NCI-H1417 treated with DMSO at 0.1 percent for 48 hours (cell line): ENCODE results near the gene PCK1.

Experiments used
- DNase-seq: peaks from one replicate; lab custom pipeline; 2025; lab: John Stamatoyannopoulos, UW

PCK1 gene

GRCh38 chr20:57561356-57562279 lies 708 bp downstream of the PCK1 start:
- DNase-seq = no peak

DNA sequence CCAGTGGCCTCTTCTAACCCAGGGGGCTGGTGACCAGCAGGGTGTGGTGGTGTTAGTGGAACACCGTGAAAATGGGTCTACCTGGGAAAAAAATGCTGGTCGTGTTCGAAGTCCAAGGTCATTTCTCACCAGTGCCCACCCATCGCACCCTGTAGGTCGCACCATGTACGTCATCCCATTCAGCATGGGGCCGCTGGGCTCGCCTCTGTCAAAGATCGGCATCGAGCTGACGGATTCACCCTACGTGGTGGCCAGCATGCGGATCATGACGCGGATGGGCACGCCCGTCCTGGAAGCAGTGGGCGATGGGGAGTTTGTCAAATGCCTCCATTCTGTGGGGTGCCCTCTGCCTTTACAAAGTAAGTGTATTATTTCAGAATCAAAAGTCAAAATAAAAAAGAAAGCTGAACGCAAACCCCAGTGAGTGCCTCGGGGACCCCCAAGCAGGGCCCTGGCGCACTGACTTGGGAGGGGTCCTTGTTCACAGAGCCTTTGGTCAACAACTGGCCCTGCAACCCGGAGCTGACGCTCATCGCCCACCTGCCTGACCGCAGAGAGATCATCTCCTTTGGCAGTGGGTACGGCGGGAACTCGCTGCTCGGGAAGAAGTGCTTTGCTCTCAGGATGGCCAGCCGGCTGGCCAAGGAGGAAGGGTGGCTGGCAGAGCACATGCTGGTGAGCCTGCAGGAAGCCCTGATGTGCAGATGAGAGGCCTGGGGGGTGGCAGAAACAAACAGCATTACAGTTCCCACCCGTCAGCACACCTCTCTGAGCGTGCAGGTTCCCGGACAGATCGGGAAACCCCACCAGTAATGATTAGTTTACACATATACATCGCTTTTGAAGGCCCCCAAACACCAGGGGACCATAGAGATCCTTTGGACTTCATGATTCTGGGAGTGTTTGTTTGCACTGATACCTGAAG lies 1.9 kb downstream of the PCK1 start:
- no peak for DNase-seq

DNA sequence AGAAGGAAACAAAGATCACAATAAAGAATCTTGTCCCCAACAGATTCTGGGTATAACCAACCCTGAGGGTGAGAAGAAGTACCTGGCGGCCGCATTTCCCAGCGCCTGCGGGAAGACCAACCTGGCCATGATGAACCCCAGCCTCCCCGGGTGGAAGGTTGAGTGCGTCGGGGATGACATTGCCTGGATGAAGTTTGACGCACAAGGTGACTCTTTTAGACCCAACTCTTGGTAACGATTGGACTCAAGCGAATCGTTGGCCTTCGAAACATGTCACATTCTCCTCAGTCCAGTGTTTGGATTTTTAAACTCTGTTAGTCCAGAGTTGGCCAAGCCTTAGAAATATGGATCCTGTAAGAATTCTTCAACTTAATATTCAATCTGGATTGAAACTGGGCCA lies 2.6 kb downstream of the PCK1 start:
- no peak for DNase-seq

- DNase-seq = no peak
Measured at GRCh38 chr20:57564180-57564802, 3.4 kb downstream of the PCK1 start.

GRCh38 chr20:57564951-57565642 lies 4.2 kb downstream of the PCK1 start:
- DNase-seq = no peak

- DNase-seq = no peak
Measured at GRCh38 chr20:57566399-57566798, 5.5 kb downstream of the PCK1 start.

- no peak for DNase-seq
Measured at GRCh38 chr20:57566803-57567459, 6.0 kb downstream of the PCK1 start.

DNA sequence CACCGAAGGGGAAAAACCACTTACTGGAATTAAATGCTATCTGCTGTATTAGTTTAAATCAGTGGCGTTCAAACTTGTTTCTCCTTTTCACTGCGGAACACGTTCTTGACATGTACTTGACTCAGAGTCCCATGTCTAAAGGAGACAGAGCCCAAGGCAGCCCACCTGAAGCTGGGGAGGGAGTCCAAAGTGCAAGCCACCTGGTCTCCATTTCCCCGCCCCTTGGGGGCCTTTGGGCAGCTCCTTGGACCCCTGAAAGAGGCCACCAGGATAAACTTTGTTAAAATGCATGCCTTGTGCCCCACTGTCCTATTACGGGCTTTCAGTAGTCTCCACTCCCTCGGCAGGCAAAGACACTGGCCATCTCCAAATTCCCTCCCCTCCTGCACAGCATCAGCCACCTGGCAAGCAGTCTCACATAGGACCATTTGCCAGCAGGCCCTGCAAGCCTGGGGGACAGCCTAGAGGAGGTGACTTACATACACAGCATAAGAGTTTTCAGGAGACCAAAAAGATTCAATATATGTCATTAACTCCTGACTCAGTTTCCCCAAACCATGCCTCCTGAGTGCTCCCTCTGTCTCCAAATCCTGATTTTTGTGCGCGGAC lies 6.7 kb downstream of the PCK1 start:
- no peak for DNase-seq

DNA sequence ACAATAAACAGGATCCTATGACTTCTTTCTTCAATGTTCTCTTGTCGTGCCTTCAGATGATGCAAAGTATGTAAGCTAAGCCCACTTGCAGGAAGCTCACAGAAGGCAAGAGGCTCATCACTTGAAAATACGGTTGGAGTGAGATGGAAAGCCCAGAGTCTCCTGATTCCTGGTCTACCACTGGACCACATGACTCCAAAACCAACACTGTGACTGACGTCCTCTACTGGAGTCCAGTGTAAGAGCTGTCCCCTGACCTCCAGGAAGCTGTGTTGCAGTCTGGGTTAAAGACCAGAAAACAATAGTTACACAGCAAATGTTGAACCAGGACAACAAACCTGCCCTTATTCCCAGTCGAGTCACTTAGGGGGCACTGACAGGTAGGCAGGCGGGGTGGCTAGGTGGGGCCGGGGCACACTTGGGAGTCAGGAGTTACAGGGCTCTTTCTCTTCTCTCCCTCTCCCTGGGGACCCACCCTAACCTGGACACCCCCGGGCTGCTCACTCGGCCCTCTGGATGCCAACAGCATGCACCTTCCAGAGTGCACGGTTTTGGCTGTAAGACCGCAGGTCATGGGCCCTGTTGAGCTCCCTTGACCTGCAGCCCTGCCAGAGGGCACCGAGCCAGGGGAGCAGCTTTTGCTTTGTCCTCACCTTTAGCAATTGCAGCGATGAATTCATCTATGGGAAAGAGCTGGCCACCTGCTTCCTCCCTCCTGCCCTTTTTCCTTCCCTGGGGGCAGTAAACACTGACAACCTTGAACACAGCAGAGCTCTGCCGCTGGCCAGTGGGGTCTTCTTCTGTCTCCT lies 7.4 kb downstream of the PCK1 start:
- DNase-seq = no peak

GRCh38 chr20:57568960-57569359 lies 8.1 kb downstream of the PCK1 start:
- no peak for DNase-seq

- peak; percentile 93 for DNase-seq
Measured at GRCh38 chr20:57570145-57570850, 9.4 kb downstream of the PCK1 start.

DNA sequence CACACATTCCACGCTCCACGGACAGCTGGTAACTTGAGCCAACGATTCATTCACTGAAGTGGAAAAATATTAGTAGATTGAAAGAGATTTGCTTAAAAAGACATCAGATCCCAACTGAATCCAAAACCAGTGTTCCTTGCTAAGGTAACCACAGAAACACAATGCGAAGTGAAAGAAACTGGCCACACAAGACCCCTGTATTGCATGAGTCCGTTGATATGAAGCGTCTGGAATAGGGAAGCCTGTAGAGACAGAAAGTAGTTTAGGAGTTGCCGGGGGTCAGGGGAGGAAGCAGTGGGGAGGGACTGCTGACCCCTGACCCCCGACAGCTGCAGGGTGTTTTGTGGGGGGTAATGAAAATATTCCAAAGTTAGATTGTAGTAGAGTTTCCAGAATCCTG lies 10.0 kb downstream of the PCK1 start:
- no peak for DNase-seq

- no peak for DNase-seq
Measured at GRCh38 chr20:57571782-57572416, 11.0 kb downstream of the PCK1 start.

DNA sequence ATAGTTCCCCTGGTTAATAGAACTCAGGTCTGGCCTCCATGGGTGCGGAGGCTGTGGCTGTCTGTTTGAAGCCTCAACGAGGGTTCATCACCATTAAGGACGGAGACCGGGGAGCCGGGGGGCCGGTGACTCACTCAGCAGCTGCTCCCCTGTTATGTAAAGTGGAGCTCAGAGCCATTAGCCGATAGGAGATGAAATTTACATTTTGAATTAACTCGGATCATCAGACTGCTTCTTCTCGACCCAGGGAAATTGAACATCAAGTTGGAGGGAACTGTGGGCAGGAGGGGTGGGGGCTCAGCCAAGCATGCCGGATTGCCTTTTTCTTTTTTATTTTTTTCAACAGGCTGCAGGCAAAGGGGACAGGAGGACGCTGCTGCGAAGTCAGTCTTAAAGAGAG lies 12.3 kb downstream of the PCK1 start:
- no peak for DNase-seq

DNA sequence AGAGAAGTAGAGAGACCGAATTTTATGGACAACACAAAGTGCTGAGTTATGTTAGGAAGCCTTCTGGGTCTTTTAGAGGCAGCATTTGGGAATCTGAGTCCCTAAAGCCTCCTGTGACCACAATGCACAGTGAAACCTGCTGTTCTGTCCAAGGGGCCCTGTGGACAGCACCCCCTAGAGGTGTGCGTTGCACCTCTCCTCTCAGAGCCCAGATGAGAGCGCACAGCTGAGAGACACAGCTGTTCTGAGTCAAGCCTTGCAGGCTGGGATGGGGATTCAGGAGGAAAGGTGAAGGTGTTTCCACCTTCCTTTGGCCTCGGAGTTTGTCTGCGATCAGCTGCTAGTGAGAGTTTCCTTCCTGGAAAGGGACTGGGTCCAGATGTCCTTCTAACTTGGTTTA lies 13.0 kb downstream of the PCK1 start:
- no peak for DNase-seq

GRCh38 chr20:57574954-57575353 lies 14.0 kb downstream of the PCK1 start:
- no peak for DNase-seq

GRCh38 chr20:57576002-57576401 lies 15.1 kb downstream of the PCK1 start:
- no peak for DNase-seq

- no peak for DNase-seq
Measured at GRCh38 chr20:57576617-57577550, 16.0 kb downstream of the PCK1 start.
